DOHH2 (cell line): ENCODE measurements around the gene TMEM97.
"Not testable (repeated sequence)": the region's sequence is repeated elsewhere in the genome, so short reads cannot be mapped to it uniquely, and the experiment has no call there.

Experiments
- EZH2phosphoT487 ChIP-seq: fragments of 200-600 bp; sonication (generic); IDR thresholded peaks from 2 replicates; pipeline ENCODE4 v1.6.1; 2017; ENCODE audit warnings: borderline replicate concordance, mild to moderate bottlenecking, antibody characterized with exemption, low read length, moderate library complexity, mixed read lengths
- TF ChIP-seq, protein P1 (sequence below): fragments of 200-600 bp; sonication (generic); IDR thresholded peaks from one replicate; pipeline ENCODE4 v1.5.1; 2014; ENCODE audit warnings: antibody characterized with exemption, mild to moderate bottlenecking, low read depth, low read length; ENCODE audit not compliant: poor library complexity, severe bottlenecking

DNA sequence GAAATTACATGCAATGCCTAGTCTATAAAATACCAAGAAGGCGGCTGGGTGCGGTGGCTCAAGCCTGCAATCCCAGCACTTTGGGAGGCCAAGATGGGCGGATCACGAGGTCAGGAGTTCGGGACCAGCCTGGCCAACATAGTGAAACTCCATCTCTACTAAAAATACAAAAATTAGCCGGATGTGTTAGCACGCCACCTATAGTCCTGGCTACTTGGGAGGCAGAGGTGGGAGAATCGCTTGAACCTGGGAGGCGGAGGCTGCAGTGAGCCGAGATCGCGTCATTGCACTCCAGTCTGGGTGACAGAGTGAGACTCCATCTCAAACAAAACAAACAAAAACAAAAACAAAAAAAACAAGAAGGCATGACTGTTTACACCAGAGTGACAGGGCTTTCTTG lies 26.1 kb upstream of the TMEM97 start:
- TF ChIP-seq, protein P1, sequence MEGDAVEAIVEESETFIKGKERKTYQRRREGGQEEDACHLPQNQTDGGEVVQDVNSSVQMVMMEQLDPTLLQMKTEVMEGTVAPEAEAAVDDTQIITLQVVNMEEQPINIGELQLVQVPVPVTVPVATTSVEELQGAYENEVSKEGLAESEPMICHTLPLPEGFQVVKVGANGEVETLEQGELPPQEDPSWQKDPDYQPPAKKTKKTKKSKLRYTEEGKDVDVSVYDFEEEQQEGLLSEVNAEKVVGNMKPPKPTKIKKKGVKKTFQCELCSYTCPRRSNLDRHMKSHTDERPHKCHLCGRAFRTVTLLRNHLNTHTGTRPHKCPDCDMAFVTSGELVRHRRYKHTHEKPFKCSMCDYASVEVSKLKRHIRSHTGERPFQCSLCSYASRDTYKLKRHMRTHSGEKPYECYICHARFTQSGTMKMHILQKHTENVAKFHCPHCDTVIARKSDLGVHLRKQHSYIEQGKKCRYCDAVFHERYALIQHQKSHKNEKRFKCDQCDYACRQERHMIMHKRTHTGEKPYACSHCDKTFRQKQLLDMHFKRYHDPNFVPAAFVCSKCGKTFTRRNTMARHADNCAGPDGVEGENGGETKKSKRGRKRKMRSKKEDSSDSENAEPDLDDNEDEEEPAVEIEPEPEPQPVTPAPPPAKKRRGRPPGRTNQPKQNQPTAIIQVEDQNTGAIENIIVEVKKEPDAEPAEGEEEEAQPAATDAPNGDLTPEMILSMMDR: not testable (repeated sequence)
- TF ChIP-seq EZH2phosphoT487: not testable (repeated sequence)
